ENCODE data around the gene JAML.
"Not testable (repeated sequence)": the region's sequence is repeated elsewhere in the genome, so short reads cannot be mapped to it uniquely, and the experiment has no call there.

The JAML gene

GRCh38 chr11:118192817-118193216 lies 32.0 kb downstream of the JAML start:
- not testable (repeated sequence) for DNase-seq

GRCh38 chr11:118190942-118191506 lies 33.8 kb downstream of the JAML start:
- DNase-seq, result not testable (repeated sequence)

GRCh38 chr11:118186346-118187107 lies 38.3 kb downstream of the JAML start:
- no peak for DNase-seq

GRCh38 chr11:118184784-118185579 lies 39.8 kb downstream of the JAML start:
- no peak for DNase-seq

- not testable (repeated sequence) for DNase-seq
Measured at GRCh38 chr11:118183691-118184090, 41.1 kb downstream of the JAML start.

GRCh38 chr11:118180300-118180703 lies 44.5 kb downstream of the JAML start:
- peak; percentile 89 for DNase-seq

- no peak for DNase-seq
Measured at GRCh38 chr11:118176778-118177134, 48.1 kb downstream of the JAML start.

GRCh38 chr11:118175993-118176777 lies 48.6 kb downstream of the JAML start, which contains the start of gene SCN2B:
TSS of gene SCN2B (minus strand) at chr11:118176639. CDS start at chr11:118176431, 208 bp downstream.
- DNase-seq, result no peak

- DNase-seq, result no peak
Measured at GRCh38 chr11:118175031-118175992, 49.5 kb downstream of the JAML start.

- no peak for DNase-seq
Measured at GRCh38 chr11:118174006-118174567, 50.7 kb downstream of the JAML start.

GRCh38 chr11:118172356-118172755 lies 52.5 kb downstream of the JAML start:
- DNase-seq, result no peak

- DNase-seq, result peak; percentile 53
Measured at GRCh38 chr11:118171269-118172062, 53.3 kb downstream of the JAML start.

GRCh38 chr11:118170882-118171268 lies 53.9 kb downstream of the JAML start:
- no peak for DNase-seq

GRCh38 chr11:118170231-118170630 lies 54.6 kb downstream of the JAML start:
- no peak for DNase-seq

- no peak for DNase-seq
Measured at GRCh38 chr11:118169300-118170140, 55.3 kb downstream of the JAML start.

GRCh38 chr11:118168751-118169150 lies 56.1 kb downstream of the JAML start:
- no peak for DNase-seq

- no peak for DNase-seq
Measured at GRCh38 chr11:118168316-118168715, 56.5 kb downstream of the JAML start.

GRCh38 chr11:118167906-118168305 lies 56.9 kb downstream of the JAML start:
- no peak for DNase-seq

- DNase-seq, result no peak
Measured at GRCh38 chr11:118167253-118167652, 57.6 kb downstream of the JAML start.

GRCh38 chr11:118166641-118167040 lies 58.2 kb downstream of the JAML start:
- no peak for DNase-seq

Measured in left hindlimb (tissue), 1 donor.